NCI-H146 (cell line): ENCODE results near the gene IKBIP.
"Not testable (repeated sequence)": the region's sequence is repeated elsewhere in the genome, so short reads cannot be mapped to it uniquely, and the experiment has no call there.

ENCODE experiments used
- DNase-seq: peaks from one replicate; lab custom pipeline; 2025; lab: John Stamatoyannopoulos, UW

Gene IKBIP

DNA sequence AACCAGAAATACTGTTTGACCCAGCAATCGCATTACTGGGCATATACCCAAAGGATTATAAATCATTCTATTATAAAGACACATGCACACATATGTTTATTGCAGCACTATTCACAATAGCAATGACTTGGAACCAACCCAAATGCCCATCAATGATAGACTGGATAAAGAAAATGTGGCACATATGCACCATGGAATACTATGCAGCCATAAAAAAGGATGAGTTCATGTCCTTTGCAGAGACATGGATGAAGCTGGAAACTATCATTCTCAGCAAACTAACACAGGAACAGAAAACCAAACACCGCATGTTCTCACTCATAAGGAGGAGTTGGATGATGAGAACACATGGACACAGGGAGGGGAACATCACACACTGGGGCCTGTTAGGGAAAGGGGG is 67.8 kb downstream of the IKBIP start:
- DNase-seq: not testable (repeated sequence)

DNA sequence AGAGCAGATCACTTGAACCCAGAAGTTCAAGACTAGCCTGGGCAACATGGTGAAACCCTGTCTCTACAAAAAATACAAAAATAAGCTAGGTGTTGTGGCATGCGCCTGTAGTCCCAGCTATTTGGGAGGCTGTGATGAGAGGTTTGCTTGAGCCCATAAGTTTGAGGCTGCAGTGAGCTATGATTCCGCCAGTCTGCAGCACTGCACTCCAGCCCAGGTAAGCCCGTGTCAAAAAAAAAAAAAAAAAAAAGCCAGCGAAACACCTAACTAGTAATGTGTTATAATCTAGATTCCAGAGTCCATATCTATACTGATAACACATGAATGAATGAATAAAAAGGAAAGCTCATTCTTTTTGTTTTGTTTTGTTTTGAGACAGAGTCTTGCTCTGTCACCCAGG is 69.6 kb downstream of the IKBIP start:
- no peak for DNase-seq
